HUES64 (cell line): ENCODE measurements around the gene ZNF827.

ENCODE experiments used
- H3K27ac ChIP-seq: 2 replicates; pipeline ENCODE4 v1.7.0; 2013; ENCODE audit warnings: low read depth, low read length, inconsistent platforms
- H3K27me3 ChIP-seq: 2 replicates; pipeline ENCODE4 v1.6.1; 2013; ENCODE audit warnings: mild to moderate bottlenecking, low read length; ENCODE audit not compliant: insufficient read depth
- H3K36me3 ChIP-seq: 2 replicates; pipeline ENCODE4 v1.6.1; 2013; ENCODE audit warnings: mild to moderate bottlenecking, low read length; ENCODE audit not compliant: insufficient read depth
- H3K4me1 ChIP-seq: 2 replicates; pipeline ENCODE4 v1.6.1; 2013; ENCODE audit warnings: mild to moderate bottlenecking, low read length, moderate library complexity; ENCODE audit not compliant: insufficient read depth
- H3K4me3 ChIP-seq: 2 replicates; pipeline ENCODE4 v1.5.1; 2013; ENCODE audit warnings: mild to moderate bottlenecking, low read length, moderate library complexity
- H3K9ac ChIP-seq: 2 replicates; pipeline ENCODE4 v1.6.1; 2013; ENCODE audit warnings: mild to moderate bottlenecking, low read depth, low read length
- H3K9me3 ChIP-seq: 2 replicates; pipeline ENCODE4 v1.6.1; 2013; ENCODE audit warnings: low read depth, low read length; ENCODE audit not compliant: insufficient read depth
- WGBS: fragments of 150-250, 120-280 bp; methylation state at CpG from one replicate; pipeline ENCODE4 v1.1.7; 2013; ENCODE audit warnings: missing lambda C conversion rate; 5-methylcytosine and 5-hydroxymethylcytosine counted together

Gene ZNF827

GRCh38 chr4:145931403-145931802 lies 7.2 kb downstream of the ZNF827 start:
- H3K4me1 ChIP-seq: peaks cover 44% of the 10 kb centered on the region
- no peaks in the 10 kb centered on the region; the same call in 1 of the 2 replicates for H3K36me3 ChIP-seq
- H3K9ac ChIP-seq: no peak overlapping the region
- H3K4me3 ChIP-seq: no peak overlapping the region
- no peaks in the 10 kb centered on the region for H3K9me3 ChIP-seq
- 89% methylated on average over 2 of the region's 2 CpGs for WGBS
- H3K27me3 ChIP-seq: no peaks in the 10 kb centered on the region; the same call in 1 of the 2 replicates
- H3K27ac ChIP-seq: no peak overlapping the region

DNA sequence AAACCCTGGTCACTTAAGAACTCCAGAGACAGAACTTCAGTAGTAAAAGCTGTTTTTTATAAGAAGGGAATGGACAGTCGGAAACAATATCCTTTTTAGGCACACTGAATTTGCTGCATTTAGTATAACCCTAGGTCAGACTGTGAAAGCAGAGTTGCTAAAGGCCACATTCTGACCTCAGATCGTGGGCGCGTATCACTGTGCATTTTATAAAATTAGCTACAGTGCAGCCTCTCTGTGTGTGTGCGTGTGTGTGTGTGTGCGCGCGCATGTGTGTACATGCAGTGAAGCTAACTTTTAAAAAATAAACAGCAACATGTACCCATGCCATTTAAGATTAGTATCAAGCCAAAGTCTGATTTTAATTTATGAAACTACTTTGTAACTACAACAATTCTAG lies 8.0 kb downstream of the ZNF827 start:
- WGBS: 99% methylated on average over 8 of the region's 8 CpGs
- Histone ChIP-seq H3K4me1 (peaks cover 43% of the 10 kb centered on the region), H3K27me3 (no peaks in the 10 kb centered on the region; the same call in 1 of the 2 replicates)

GRCh38 chr4:145929415-145930178 lies 9.0 kb downstream of the ZNF827 start:
- WGBS: 85% methylated on average over 2 of the region's 2 CpGs
- no peak overlapping the region for H3K9ac ChIP-seq
- peaks cover 33% of the 10 kb centered on the region for H3K4me1 ChIP-seq

More for the DNA sequence above, 8.0 kb downstream of the ZNF827 start:
- no peaks in the 10 kb centered on the region; the same call in 1 of the 2 replicates for H3K36me3 ChIP-seq
- no peak overlapping the region for H3K9ac ChIP-seq
- no peaks in the 10 kb centered on the region for H3K9me3 ChIP-seq
- H3K4me3 ChIP-seq: no peak overlapping the region
- no peak overlapping the region for H3K27ac ChIP-seq

DNA sequence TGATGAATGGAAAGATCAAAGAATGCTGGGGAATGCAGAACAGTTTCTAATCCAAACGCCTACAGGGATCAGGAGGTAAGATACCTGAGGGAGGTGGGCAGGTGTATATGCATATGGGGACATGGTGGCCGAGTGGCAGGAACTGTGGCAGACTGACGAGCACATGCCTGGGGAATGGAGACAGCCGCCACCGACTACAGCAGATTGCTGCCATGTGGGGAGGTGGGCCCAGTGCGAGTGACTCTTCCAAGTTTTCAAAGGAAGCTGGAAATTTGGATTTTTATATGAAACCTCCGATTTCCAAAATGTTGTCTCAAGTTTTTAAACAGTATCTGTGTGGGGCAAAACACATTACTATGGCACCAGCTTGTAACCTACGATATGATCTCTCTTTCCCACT lies 9.9 kb downstream of the ZNF827 start:
- Histone ChIP-seq H3K27me3 (no peaks in the 10 kb centered on the region), H3K4me3 (no peak overlapping the region), H3K9ac (no peak overlapping the region), H3K4me1 (peaks cover 25% of the 10 kb centered on the region), H3K27ac (no peak overlapping the region), H3K36me3 (peaks cover 5% of the 10 kb centered on the region; the same call in 1 of the 2 replicates), H3K9me3 (peaks cover 4% of the 10 kb centered on the region; the same call in 1 of the 2 replicates)
- WGBS: 91% methylated on average over 8 of the region's 8 CpGs

More at GRCh38 chr4:145929415-145930178, 9.0 kb downstream of the ZNF827 start:
- peaks cover 5% of the 10 kb centered on the region; the same call in 1 of the 2 replicates for H3K36me3 ChIP-seq
- H3K27ac ChIP-seq: no peak overlapping the region
- H3K27me3 ChIP-seq: no peaks in the 10 kb centered on the region
- H3K4me3 ChIP-seq: no peak overlapping the region
- peaks cover 4% of the 10 kb centered on the region; the same call in 1 of the 2 replicates for H3K9me3 ChIP-seq

DNA sequence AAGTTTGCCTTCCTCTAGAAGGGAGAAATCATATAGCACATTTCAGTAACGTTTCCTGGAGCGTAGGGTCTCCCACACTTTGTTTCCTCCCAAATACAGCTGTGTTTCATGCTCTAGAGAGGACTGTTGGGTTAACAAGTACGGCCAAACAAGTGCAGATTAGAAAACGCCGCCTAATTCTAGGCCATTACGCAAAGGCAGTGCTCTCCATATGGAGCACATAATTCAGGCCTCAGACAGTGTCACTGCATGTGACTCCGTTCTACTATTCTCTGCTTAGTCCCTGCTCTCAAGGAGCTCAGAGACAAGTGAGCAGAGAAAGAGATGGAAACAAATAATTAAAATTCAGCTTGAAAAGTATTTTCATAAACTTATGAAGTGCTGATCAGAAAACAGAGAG lies 11.6 kb downstream of the ZNF827 start:
- Histone ChIP-seq H3K27ac (no peak overlapping the region), H3K36me3 (peaks cover 5% of the 10 kb centered on the region; the same call in 1 of the 2 replicates), H3K4me1 (peaks cover 15% of the 10 kb centered on the region; the same call in 1 of the 2 replicates), H3K4me3 (no peak overlapping the region), H3K9me3 (peaks cover 4% of the 10 kb centered on the region; the same call in 1 of the 2 replicates), H3K9ac (no peak overlapping the region), H3K27me3 (no peaks in the 10 kb centered on the region)
- 90% methylated on average over 7 of the region's 7 CpGs for WGBS

DNA sequence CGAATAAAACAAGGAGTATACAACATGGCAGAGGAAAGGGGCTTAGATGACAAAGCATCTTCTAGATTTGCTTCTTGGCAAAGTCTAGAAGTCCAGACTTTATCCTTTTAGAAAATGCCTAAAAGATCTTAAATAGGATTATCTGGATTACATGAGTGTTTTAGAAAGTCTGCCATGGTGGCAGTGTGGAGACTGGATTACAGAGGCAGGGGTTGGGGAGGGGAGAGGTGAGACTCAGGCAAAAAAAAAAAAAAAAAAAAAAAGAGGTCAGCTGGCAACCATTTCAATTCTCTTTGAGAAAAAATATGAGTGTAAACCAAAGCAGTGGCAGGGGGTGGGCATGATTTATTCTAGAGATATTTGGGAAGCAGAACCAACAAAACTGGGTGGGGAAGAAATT lies 17.4 kb downstream of the ZNF827 start:
- Histone ChIP-seq H3K4me3 (no peak overlapping the region), H3K9ac (no peak overlapping the region), H3K9me3 (peaks cover 4% of the 10 kb centered on the region; the same call in 1 of the 2 replicates), H3K36me3 (peaks cover 5% of the 10 kb centered on the region; the same call in 1 of the 2 replicates), H3K4me1 (no peaks in the 10 kb centered on the region), H3K27me3 (no peaks in the 10 kb centered on the region), H3K27ac (no peak overlapping the region)
- WGBS: 91% methylated on average over 1 of the region's 1 CpG

DNA sequence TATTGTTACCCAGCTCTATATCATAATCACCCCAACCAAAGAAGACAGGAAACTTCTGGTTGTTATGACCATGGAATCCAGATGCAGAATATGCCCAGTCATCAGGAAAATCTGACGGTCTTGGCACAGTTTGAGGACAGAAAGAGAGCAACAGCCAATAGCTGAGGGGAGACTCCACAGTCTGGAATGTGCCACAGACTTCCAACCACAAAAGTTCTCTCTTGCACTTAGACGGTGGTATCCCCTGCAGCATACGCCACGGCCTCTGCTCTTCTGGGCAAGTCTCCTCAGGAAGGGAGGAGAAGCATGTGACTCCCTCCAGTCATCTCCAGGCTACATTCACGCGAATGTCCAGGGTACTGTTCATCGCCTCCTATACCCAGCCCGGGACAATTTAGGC lies 18.4 kb downstream of the ZNF827 start:
- Histone ChIP-seq H3K36me3 (peaks cover under 1% of the 10 kb centered on the region; the same call in 1 of the 2 replicates), H3K4me1 (no peaks in the 10 kb centered on the region), H3K4me3 (no peak overlapping the region), H3K27ac (no peak overlapping the region), H3K9me3 (peaks cover 2% of the 10 kb centered on the region; the same call in 1 of the 2 replicates), H3K9ac (no peak overlapping the region), H3K27me3 (no peaks in the 10 kb centered on the region)
- WGBS: 88% methylated on average over 8 of the region's 8 CpGs

DNA sequence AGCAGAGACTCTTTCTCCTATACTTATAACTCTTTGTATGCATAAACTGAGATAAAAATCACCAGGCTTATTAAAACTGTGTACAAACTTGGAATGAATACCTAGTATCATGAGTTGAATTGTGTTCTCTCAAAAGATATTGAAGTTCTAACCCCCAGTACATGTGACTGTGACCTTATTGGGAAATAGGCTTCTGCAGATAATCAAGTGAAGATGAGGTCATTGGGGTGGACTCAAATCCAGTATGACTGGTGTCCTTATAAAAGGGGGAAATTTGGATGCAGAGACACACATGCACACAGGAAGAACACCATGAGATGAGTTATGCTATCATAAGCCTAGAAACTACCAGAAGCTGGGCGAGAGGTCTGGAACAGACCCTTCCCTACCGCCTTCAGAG lies 26.2 kb downstream of the ZNF827 start:
- no peak overlapping the region for H3K9ac ChIP-seq
- H3K9me3 ChIP-seq: no peaks in the 10 kb centered on the region
- no peaks in the 10 kb centered on the region for H3K27me3 ChIP-seq
- no peaks in the 10 kb centered on the region for H3K36me3 ChIP-seq
- no peak overlapping the region for H3K27ac ChIP-seq
- H3K4me3 ChIP-seq: no peak overlapping the region
- peaks cover 28% of the 10 kb centered on the region for H3K4me1 ChIP-seq
- WGBS: 96% methylated on average over 2 of the region's 2 CpGs

GRCh38 chr4:145909773-145910172 lies 28.9 kb downstream of the ZNF827 start:
- Histone ChIP-seq H3K27ac (peak overlapping the region; percentile 27; the same call in 1 of the 2 replicates), H3K4me1 (peaks cover 53% of the 10 kb centered on the region), H3K36me3 (no peaks in the 10 kb centered on the region), H3K27me3 (no peaks in the 10 kb centered on the region), H3K9me3 (no peaks in the 10 kb centered on the region), H3K4me3 (no peak overlapping the region), H3K9ac (no peak overlapping the region)
- 84% methylated on average over 12 of the region's 12 CpGs for WGBS

GRCh38 chr4:145909281-145909715 lies 29.3 kb downstream of the ZNF827 start:
- H3K27ac ChIP-seq: peak overlapping the region; percentile 2; the same call in 1 of the 2 replicates
- no peaks in the 10 kb centered on the region for H3K9me3 ChIP-seq
- no peak overlapping the region for H3K4me3 ChIP-seq
- no peaks in the 10 kb centered on the region for H3K27me3 ChIP-seq
- 72% methylated on average over 7 of the region's 7 CpGs for WGBS
- H3K4me1 ChIP-seq: peaks cover 53% of the 10 kb centered on the region
- no peak overlapping the region for H3K9ac ChIP-seq
- H3K36me3 ChIP-seq: no peaks in the 10 kb centered on the region

DNA sequence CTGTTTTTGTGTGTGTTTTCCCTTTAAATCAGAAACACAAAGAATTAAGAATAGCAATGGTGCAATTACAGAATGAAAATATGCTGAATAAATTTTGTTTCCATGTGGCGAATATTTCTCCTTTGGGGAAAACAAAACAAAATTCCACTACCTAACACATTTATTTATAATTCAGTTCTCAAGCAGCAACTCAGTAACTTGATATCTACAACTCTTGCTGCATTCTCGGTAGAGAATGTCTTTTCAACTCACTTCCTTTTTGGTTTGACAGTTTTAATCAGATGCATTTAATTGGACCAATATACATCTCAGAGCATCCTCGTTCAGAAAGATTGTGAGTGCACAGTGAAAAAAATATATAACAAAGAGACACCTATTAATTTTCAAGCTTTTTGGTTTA lies 30.8 kb downstream of the ZNF827 start:
- H3K27ac ChIP-seq: peak overlapping the region; percentile 11; the same call in 1 of the 2 replicates
- no peaks in the 10 kb centered on the region for H3K9me3 ChIP-seq
- H3K27me3 ChIP-seq: no peaks in the 10 kb centered on the region
- H3K4me1 ChIP-seq: peaks cover 53% of the 10 kb centered on the region
- WGBS: 76% methylated on average over 2 of the region's 3 CpGs
- H3K9ac ChIP-seq: no peak overlapping the region
- no peak overlapping the region for H3K4me3 ChIP-seq
- peaks cover 7% of the 10 kb centered on the region for H3K36me3 ChIP-seq
